WTC11 (cell line): ENCODE measurements around the gene RHOT2. TPM values are rescaled to one million over a fixed set of nuclear protein-coding genes. Genes with fewer than 3 reads are reported as not detected.
A peak's percentile ranks its signal among the peaks of the same experiment; 100 is the strongest.

Source experiments
- ATAC-seq: fragments of 200-7000 bp; cut with Tn5 transposase; 2 replicates; pipeline ENCODE4 v1.10.0; 2021; ENCODE audit warnings: mild to moderate bottlenecking, moderate library complexity
- CTCF ChIA-PET: fragments of 300-600 bp; sonication (Branson Sonifier 250); formaldehyde crosslinking; loops from one replicate; lab custom pipeline; 2021; ENCODE audit warnings: antibody characterized with exemption; lab: Charles Lee
- POLR2A ChIA-PET: fragments of 350-600 bp; sonication (Branson Sonifier 250); formaldehyde crosslinking; loops from one replicate; lab custom pipeline; 2021; ENCODE audit warnings: antibody characterized with exemption; lab: Charles Lee
- DNase-seq: peaks from one replicate; pipeline ENCODE4 v3.0.0; 2021; ENCODE audit warnings: low spot score
- H3K27ac Mint-ChIP-seq: 2 replicates; pipeline ENCODE4 v1.8.0; 2021; ENCODE audit warnings: mixed read lengths
- H3K27me3 Mint-ChIP-seq: 2 replicates; pipeline ENCODE4 v1.8.0; 2021; ENCODE audit warnings: low read depth, mild to moderate bottlenecking, moderate library complexity, mixed read lengths
- H3K36me3 Mint-ChIP-seq: 2 replicates; pipeline ENCODE4 v1.8.0; 2021; ENCODE audit warnings: mixed read lengths
- H3K4me1 Mint-ChIP-seq: 2 replicates; pipeline ENCODE4 v1.8.0; 2022; ENCODE audit warnings: mixed read lengths
- H3K4me3 Mint-ChIP-seq: 2 replicates; pipeline ENCODE4 v1.8.0; 2021; ENCODE audit warnings: mild to moderate bottlenecking, moderate library complexity, mixed read lengths
- H3K9me3 Mint-ChIP-seq: 2 replicates; pipeline ENCODE4 v1.8.0; 2021; ENCODE audit warnings: mixed read lengths
- CDX4 ChIP-seq: fragments of 250-450 bp; sonication (Bioruptor Pico); IDR thresholded peaks from 2 replicates; pipeline ENCODE4 v1.9.0; 2021; ENCODE audit warnings: moderate library complexity, mild to moderate bottlenecking, inconsistent platforms, borderline replicate concordance
- CREB1 ChIP-seq: sonication (generic); formaldehyde crosslinking; IDR thresholded peaks from 2 replicates; pipeline ENCODE4 v1.8.0; 2023; ENCODE audit warnings: mild to moderate bottlenecking, missing genetic modification reagents
- CREM ChIP-seq: sonication (generic); formaldehyde crosslinking; IDR thresholded peaks from 2 replicates; pipeline ENCODE4 v1.8.1; 2022; ENCODE audit warnings: mild to moderate bottlenecking, missing genetic modification reagents, moderate library complexity
- E2F5 ChIP-seq: sonication (generic); formaldehyde crosslinking; IDR thresholded peaks from 2 replicates; pipeline ENCODE4 v1.8.1; 2022; ENCODE audit warnings: mild to moderate bottlenecking, moderate library complexity, missing genetic modification reagents
- FOXJ3 ChIP-seq: sonication (generic); formaldehyde crosslinking; IDR thresholded peaks from 2 replicates; pipeline ENCODE4 v1.9.0; 2021; ENCODE audit warnings: missing genetic modification reagents, mild to moderate bottlenecking, borderline replicate concordance
- FOXK1 ChIP-seq: sonication (generic); formaldehyde crosslinking; IDR thresholded peaks from 2 replicates; pipeline ENCODE4 v1.8.0; 2022; ENCODE audit warnings: mild to moderate bottlenecking, moderate library complexity, missing genetic modification reagents
- HMGA2 ChIP-seq: fragments of 250-450 bp; sonication (Bioruptor Pico); IDR thresholded peaks from 2 replicates; pipeline ENCODE4 v1.4.0; 2021; ENCODE audit warnings: mild to moderate bottlenecking, moderate library complexity
- HMGXB4 ChIP-seq: sonication (generic); formaldehyde crosslinking; IDR thresholded peaks from 2 replicates; pipeline ENCODE4 v1.8.1; 2023; ENCODE audit warnings: mild to moderate bottlenecking, moderate library complexity, missing genetic modification reagents
- MAX ChIP-seq: sonication (generic); formaldehyde crosslinking; IDR thresholded peaks from 2 replicates; pipeline ENCODE4 v1.8.0; 2022; ENCODE audit warnings: mild to moderate bottlenecking, missing genetic modification reagents
- NR3C1 ChIP-seq: sonication (generic); formaldehyde crosslinking; conservative IDR thresholded peaks from 2 replicates; pipeline ENCODE4 v1.8.1; 2023; ENCODE audit warnings: low read depth, mild to moderate bottlenecking, missing genetic modification reagents
- PRRX2 ChIP-seq: fragments of 250-450 bp; sonication (Bioruptor Pico); IDR thresholded peaks from 2 replicates; pipeline ENCODE4 v1.8.0; 2021; ENCODE audit warnings: mild to moderate bottlenecking
- RELA ChIP-seq: sonication (generic); formaldehyde crosslinking; IDR thresholded peaks from 2 replicates; pipeline ENCODE4 v1.8.1; 2022; ENCODE audit warnings: missing genetic modification reagents, mild to moderate bottlenecking, borderline replicate concordance
- SMAD4 ChIP-seq: sonication (generic); formaldehyde crosslinking; IDR thresholded peaks from 2 replicates; pipeline ENCODE4 v1.8.0; 2022; ENCODE audit warnings: mild to moderate bottlenecking, missing genetic modification reagents
- TCF7 ChIP-seq: sonication (generic); formaldehyde crosslinking; IDR thresholded peaks from 2 replicates; pipeline ENCODE4 v1.8.0; 2022; ENCODE audit warnings: mild to moderate bottlenecking, low read depth, missing genetic modification reagents, moderate library complexity
- TEAD1 ChIP-seq: sonication (generic); formaldehyde crosslinking; IDR thresholded peaks from 2 replicates; pipeline ENCODE4 v1.8.0; 2022; ENCODE audit warnings: mild to moderate bottlenecking, missing genetic modification reagents
- TP53 ChIP-seq: sonication (generic); formaldehyde crosslinking; IDR thresholded peaks from 2 replicates; pipeline ENCODE4 v1.8.1; 2023; ENCODE audit warnings: mild to moderate bottlenecking, missing genetic modification reagents
- ZBTB21 ChIP-seq: sonication (generic); formaldehyde crosslinking; IDR thresholded peaks from 2 replicates; pipeline ENCODE4 v1.8.1; 2023; ENCODE audit warnings: mild to moderate bottlenecking, missing genetic modification reagents, borderline replicate concordance
- ZBTB43 ChIP-seq: sonication (generic); formaldehyde crosslinking; IDR thresholded peaks from 2 replicates; pipeline ENCODE4 v1.8.1; 2023; ENCODE audit warnings: mild to moderate bottlenecking, missing genetic modification reagents
- ZNF425 ChIP-seq: fragments of 250-450 bp; sonication (Bioruptor Pico); conservative IDR thresholded peaks from 2 replicates; pipeline ENCODE4 v1.9.0; 2021; ENCODE audit warnings: mild to moderate bottlenecking
- ZNF512 ChIP-seq: sonication (generic); formaldehyde crosslinking; IDR thresholded peaks from 2 replicates; pipeline ENCODE4 v1.8.1; 2022; ENCODE audit warnings: missing genetic modification reagents, borderline replicate concordance
- total RNA-seq: library from RNA; stranded (reverse); gene quantifications from 3 replicates; pipeline ENCODE4 v1.2.3, GENCODE V29; 2021

The RHOT2 gene
- total RNA-seq, 1 experiment from 2014 or later: 285 TPM

- TF ChIP-seq TCF7: no peak
- TF ChIP-seq MAX (CRISPR knock-in tag): no peak
- no peak for TF ChIP-seq TP53
- no peak for TF ChIP-seq FOXK1 (CRISPR knock-in tag)
- no peak for TF ChIP-seq TEAD1 (CRISPR knock-in tag)
- no peak for TF ChIP-seq HMGA2 (CRISPR knock-in tag)
- TF ChIP-seq SMAD4 (CRISPR knock-in tag): no peak
- no peak for TF ChIP-seq HMGXB4 (CRISPR knock-in tag)
- CTCF ChIA-PET: interaction anchor here (0.9 to 4.5 kb wide), 5 partner anchors 8 to 280 kb away, joined by 3 to 25 read pairs (median 6); partner anchors contain the start of genes ANTKMT and METRN
- Mint-ChIP-seq H3K4me1 (no peaks in the 10 kb centered on the region), H3K36me3 (no peaks in the 10 kb centered on the region), H3K9me3 (no peaks in the 10 kb centered on the region), H3K27ac (no peak overlapping the region), H3K27me3 (peaks cover 87% of the 10 kb centered on the region), H3K4me3 (no peak overlapping the region)
- no peak for ATAC-seq
- POLR2A ChIA-PET: interaction anchor here (0.8 kb wide), 1 partner anchor 84 kb away, joined by 3 read pairs; the partner anchor contains the start of gene RPUSD1
- DNase-seq: no peak
Observed at GRCh38 chr16:704047-704446, 36.1 kb downstream of the RHOT2 start.

- H3K4me3 Mint-ChIP-seq: peak overlapping the region; percentile 55
- no peak overlapping the region for H3K27ac Mint-ChIP-seq
- POLR2A ChIA-PET: interaction anchor here (0.8 to 1.0 kb wide), 2 partner anchors 9 to 83 kb away, joined by 3 read pairs; partner anchors contain the start of gene RPUSD1
- 0 out of 2 replicates have a peak, but pooled peaks have one; percentile 2 for ATAC-seq
- no peaks in the 10 kb centered on the region for H3K36me3 Mint-ChIP-seq
- CTCF ChIA-PET: interaction anchor here (1.3 to 4.5 kb wide), 4 partner anchors 8 to 81 kb away, joined by 5 to 25 read pairs (median 6); partner anchors contain the start of gene METRN
- H3K4me1 Mint-ChIP-seq: no peaks in the 10 kb centered on the region
- DNase-seq: no peak
- peaks cover 85% of the 10 kb centered on the region for H3K27me3 Mint-ChIP-seq
- H3K9me3 Mint-ChIP-seq: no peaks in the 10 kb centered on the region
- TF ChIP-seq ZNF512 (CRISPR knock-in tag) (no peak), ZBTB43 (CRISPR knock-in tag) (no peak), E2F5 (CRISPR knock-in tag) (no peak), PRRX2 (no peak), CREB1 (no peak), ZBTB21 (CRISPR knock-in tag) (no peak), CDX4 (CRISPR knock-in tag) (no peak), FOXJ3 (CRISPR knock-in tag) (no peak), HMGXB4 (CRISPR knock-in tag) (peak; percentile 38; the same call in 1 of the 2 replicates), ZNF425 (no peak), NR3C1 (CRISPR knock-in tag) (no peak), TCF7 (no peak), CREM (CRISPR knock-in tag) (no peak), TP53 (no peak), RELA (0 out of 2 replicates have a peak, but pooled peaks have one; percentile 21), FOXK1 (CRISPR knock-in tag) (no peak)
Observed at GRCh38 chr16:704552-705380, 36.8 kb downstream of the RHOT2 start.
